ENCODE results near the gene BGLAP.

- TF ChIP-seq CTCF (IDR thresholded peaks at IDR 0.05) (no peak), POLR2A (IDR thresholded peaks at IDR 0.05) (no peak)
Measured at GRCh38 chr1:156242738-156243137, 754 bp downstream of the BGLAP start.

All from Peyer's patch (tissue), 4 donors.